Choroid plexus epithelial cell (primary cell): ENCODE results near the gene ABHD8.

Experiments
- DNase-seq: peaks from one replicate; pipeline ENCODE4 v3.0.0-alpha.2; 2010; ENCODE audit warnings: low read depth
- H3K4me3 ChIP-seq: 2 replicates; pipeline ENCODE4 v1.5.1; 2011; ENCODE audit warnings: low read depth, mild to moderate bottlenecking, control low read depth, low read length, moderate library complexity
- CTCF ChIP-seq: conservative IDR thresholded peaks from 2 replicates; pipeline ENCODE4 v1.5.1; 2011; ENCODE audit warnings: low read depth, mild to moderate bottlenecking, control low read depth, inconsistent platforms, low read length, moderate library complexity

Gene ABHD8

DNA sequence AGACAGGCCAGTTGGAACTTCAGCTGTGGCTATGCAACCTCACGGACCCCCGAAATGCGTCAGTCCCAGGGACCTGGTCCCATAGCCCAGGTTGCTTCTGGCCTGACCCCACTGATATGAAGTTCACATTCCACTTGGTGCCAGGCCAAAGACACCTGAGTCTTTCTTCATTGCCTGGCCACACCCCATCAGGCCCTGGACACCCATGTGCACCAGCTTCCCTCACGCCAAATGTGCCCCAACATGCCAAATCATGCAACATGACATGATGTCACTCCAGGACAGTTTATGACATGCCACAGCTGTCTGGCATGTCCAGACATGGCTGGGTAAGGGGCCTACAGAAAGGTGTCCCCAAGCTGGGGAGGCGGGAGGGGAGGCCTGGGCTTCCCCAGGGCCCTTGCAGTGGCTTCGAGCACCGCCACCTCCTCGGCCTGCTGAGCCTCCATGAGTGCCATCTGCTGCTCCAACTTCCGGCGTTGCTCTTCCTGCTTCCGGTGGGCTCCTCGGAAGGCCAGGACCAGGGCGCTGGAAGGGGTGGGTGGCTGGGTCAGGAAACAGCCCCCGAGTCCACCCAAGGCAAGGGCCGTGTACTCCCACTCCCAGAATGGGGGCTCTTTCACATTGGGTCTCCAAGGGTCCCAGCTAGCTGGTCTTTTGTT lies 53.2 kb downstream of the ABHD8 start:
- no peak overlapping the region for H3K4me3 ChIP-seq
- DNase-seq, result no peak
- no peak for TF ChIP-seq CTCF

DNA sequence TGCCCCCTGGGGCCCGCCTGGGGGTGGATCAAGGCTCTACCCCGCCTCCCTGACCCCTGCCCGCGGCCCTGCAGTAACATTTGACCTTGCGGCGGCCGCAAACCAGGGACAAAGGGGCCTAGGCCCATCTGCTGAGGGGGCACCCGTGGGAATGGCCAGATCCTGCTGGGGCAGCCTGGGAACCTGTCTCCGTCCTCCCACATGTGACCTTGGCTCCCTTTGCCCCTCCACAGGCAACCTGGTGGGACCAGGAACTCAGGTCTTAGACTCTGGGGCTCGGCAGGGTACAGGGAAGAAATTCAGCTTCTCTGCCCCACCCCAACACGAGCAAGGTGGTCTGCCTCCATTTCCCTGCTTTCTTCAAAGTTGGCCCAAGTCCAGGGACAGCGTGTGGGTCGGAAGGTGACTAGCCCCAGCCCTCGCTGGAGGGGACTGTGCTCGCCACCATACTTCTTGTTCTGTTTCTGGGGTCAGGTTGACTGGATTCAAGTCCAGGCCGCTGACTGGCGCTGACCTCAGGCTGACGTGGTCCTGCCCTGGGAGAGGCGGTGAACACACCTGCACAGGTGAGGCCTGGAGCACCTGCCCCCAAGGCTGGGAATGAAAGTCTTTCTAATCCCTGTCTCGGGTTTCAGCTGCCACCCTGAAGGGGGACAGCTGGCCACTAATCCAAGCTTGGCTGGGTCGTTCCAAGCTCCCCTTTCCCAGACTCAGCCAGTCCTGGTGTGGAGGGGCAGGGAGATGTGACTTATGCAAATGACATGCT lies 55.0 kb downstream of the ABHD8 start:
- no peak for DNase-seq
- TF ChIP-seq CTCF, result no peak
- no peak overlapping the region for H3K4me3 ChIP-seq

DNA sequence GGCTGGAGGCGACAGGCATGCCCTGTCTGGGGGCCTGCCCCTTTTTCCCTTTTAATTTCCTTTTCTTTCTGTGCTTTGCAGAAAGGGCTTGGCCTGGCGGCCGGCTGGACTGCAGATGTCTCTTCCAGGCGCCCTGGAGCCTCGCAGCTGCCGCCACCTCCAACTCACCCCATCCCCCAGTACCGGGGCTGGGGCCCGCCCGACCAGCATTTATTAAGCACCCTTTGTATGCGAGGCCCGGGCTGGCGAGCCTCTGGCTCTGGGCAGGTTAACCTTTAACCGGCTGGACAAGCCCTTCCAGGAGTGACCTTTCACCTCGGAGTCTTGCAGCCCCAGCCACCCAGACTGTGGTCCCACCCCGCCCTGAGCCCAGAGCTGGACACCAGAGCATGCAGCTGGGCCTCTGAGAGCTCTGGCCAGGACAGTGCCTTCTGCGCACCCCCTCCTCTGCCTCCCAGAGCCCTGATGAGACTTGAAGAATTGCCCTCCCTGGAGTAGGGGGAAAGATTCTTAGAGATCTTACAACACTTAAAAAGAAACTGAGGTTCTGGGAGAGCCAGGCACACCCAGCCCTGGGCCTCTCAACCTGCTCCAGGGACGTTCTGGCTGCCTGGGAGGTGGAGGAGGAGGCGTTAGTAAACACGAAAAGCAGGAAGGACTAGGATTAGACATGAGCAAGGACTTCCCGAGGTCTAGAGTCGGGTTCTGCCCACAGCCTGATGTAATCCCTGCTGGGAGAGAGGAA lies 56.4 kb downstream of the ABHD8 start:
- peak; percentile 70 for DNase-seq
- H3K4me3 ChIP-seq, result peak overlapping the region; percentile 57

DNA sequence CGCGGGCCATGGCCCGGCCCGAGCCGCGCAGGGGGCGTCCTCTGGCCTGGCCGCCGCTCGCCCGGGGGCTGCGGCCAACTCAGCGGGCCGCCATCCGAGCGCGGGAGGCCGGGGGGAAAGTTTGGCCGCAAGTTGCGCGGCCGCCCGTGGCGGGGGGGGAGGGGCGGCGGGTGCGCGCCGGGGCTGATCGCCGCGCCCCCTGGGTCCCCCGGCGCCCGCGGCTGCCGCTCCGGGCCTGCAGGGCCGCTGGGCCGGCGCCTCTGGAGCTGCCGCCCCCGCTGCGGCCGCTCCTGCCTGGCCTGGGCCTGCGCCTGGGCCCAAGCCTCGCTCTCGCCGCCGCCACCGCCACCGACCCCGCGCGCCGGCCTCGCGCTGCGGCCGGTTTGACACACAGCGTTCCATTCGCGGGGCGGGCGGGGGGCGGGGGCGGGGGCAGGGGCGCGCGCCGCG lies 57.7 kb downstream of the ABHD8 start, which contains the start of gene NR2F6:
Gene NR2F6, minus strand, starts transcription at position 385 of the 450 bp plus-strand sequence. CDS start 699 bp downstream, outside the sequence.
- peak within 1 kb of the TSS; percentile 77 for H3K4me3 ChIP-seq
- DNase-seq, result no peak
- no peak for TF ChIP-seq CTCF

More for the DNA sequence above, 56.4 kb downstream of the ABHD8 start:
- TF ChIP-seq CTCF, result no peak

- DNase-seq, result no peak
Measured at GRCh38 chr19:17244618-17245534, 58.3 kb downstream of the ABHD8 start.

More at GRCh38 chr19:17244618-17245534, 58.3 kb downstream of the ABHD8 start:
- TF ChIP-seq CTCF, result no peak
- peak overlapping the region; percentile 77 for H3K4me3 ChIP-seq
